Liver (tissue), 9 donors: ENCODE measurements around the gene TRIOBP. TPM values are rescaled to one million over a fixed set of nuclear protein-coding genes. Genes with fewer than 3 reads are reported as not detected.
"Not testable (repeated sequence)": the region's sequence is repeated elsewhere in the genome, so short reads cannot be mapped to it uniquely, and the experiment has no call there.

Experiments used
- DNase-seq: peaks from one replicate; pipeline ENCODE4 v3.0.0-alpha.2; 2017; ENCODE audit warnings: low spot score
- H3K27ac ChIP-seq, 2 donors: one replicate each; pipeline ENCODE4 v1.7.0; 2013; ENCODE audit warnings: inconsistent platforms in 2 of 2, low read length in 2 of 2, control low read depth in 1 of 2, low read depth in 1 of 2, mild to moderate bottlenecking in 1 of 2
- H3K27me3 ChIP-seq, 4 donors: one replicate each; pipeline versions ENCODE4 v1.6.1 to v1.7.0; 2013; ENCODE audit warnings: low read length in 3 of 4, inconsistent platforms in 1 of 4, mild to moderate bottlenecking in 1 of 4, moderate library complexity in 1 of 4; ENCODE audit not compliant: control insufficient read depth in 4 of 4, insufficient read depth in 4 of 4
- H3K36me3 ChIP-seq, 4 donors: one replicate each; pipeline versions ENCODE4 v1.6.1 to v1.7.0; 2013; ENCODE audit warnings: low read length in 3 of 4, mild to moderate bottlenecking in 3 of 4, low read depth in 1 of 4, moderate library complexity in 1 of 4; ENCODE audit not compliant: control insufficient read depth in 4 of 4, insufficient read depth in 3 of 4
- H3K4me1 ChIP-seq, 4 donors: one replicate each; pipeline versions ENCODE4 v1.6.1 to v1.7.0; 2013; ENCODE audit warnings: low read length in 3 of 4, mild to moderate bottlenecking in 3 of 4, moderate library complexity in 1 of 4; ENCODE audit not compliant: control insufficient read depth in 4 of 4, insufficient read depth in 4 of 4
- H3K4me3 ChIP-seq, 3 donors: one replicate each; pipeline versions ENCODE4 v1.6.1 to v1.7.0; 2013; ENCODE audit warnings: low read length in 3 of 3, control low read depth in 1 of 3, low read depth in 1 of 3, mild to moderate bottlenecking in 1 of 3
- H3K9ac ChIP-seq, 2 donors: one replicate each; pipeline ENCODE4 v1.7.0; 2013; ENCODE audit warnings: low read length in 2 of 2, mild to moderate bottlenecking in 2 of 2, moderate library complexity in 2 of 2, control low read depth in 1 of 2, low read depth in 1 of 2
- H3K9me3 ChIP-seq, 4 donors: one replicate each; pipeline versions ENCODE4 v1.6.1 to v1.7.0; 2013; ENCODE audit warnings: low read length in 3 of 4; ENCODE audit not compliant: control insufficient read depth in 4 of 4
- EGR1 ChIP-seq, 2 donors: IDR thresholded peaks; 2 replicates each; pipeline ENCODE4 v1.6.1; 2016 to 2018; ENCODE audit warnings: antibody characterized with exemption in 2 of 2, low read depth in 2 of 2
- FOXA1 ChIP-seq: IDR thresholded peaks from 2 replicates; pipeline ENCODE4 v1.6.1; 2016; ENCODE audit warnings: antibody characterized with exemption
- GABPA ChIP-seq, 2 donors: IDR thresholded peaks in 1 of 2; conservative IDR thresholded peaks in 1 of 2; 2 replicates each; pipeline ENCODE4 v1.6.1; 2016; ENCODE audit warnings: antibody characterized with exemption in 2 of 2, mild to moderate bottlenecking in 1 of 2, moderate library complexity in 1 of 2
- HNF4A ChIP-seq, 2 donors: conservative IDR thresholded peaks; 2 replicates each; pipeline ENCODE4 v1.6.1; 2016; ENCODE audit warnings: antibody characterized with exemption in 2 of 2, mild to moderate bottlenecking in 2 of 2
- HNF4G ChIP-seq: IDR thresholded peaks from 2 replicates; pipeline ENCODE4 v1.6.1; 2016; ENCODE audit warnings: antibody characterized with exemption
- RAD21 ChIP-seq, 2 donors: IDR thresholded peaks; 2 replicates each; pipeline ENCODE4 v1.6.1; 2016; ENCODE audit warnings: antibody characterized with exemption in 2 of 2, mild to moderate bottlenecking in 2 of 2
- RXRA ChIP-seq, 2 donors: IDR thresholded peaks; 2 replicates each; pipeline ENCODE4 v1.6.1; 2017 to 2018; ENCODE audit warnings: antibody characterized with exemption in 2 of 2, mild to moderate bottlenecking in 1 of 2
- TAF1 ChIP-seq: conservative IDR thresholded peaks from 2 replicates; pipeline ENCODE4 v1.6.1; 2016; ENCODE audit warnings: antibody characterized with exemption, mild to moderate bottlenecking
- WGBS: extraction: QIAGEN DNeasy Blood & Tissue Kit; methylation state at CpG from one replicate; pipeline ENCODE4 v1.1.7; 2013; 5-methylcytosine and 5-hydroxymethylcytosine counted together
- polyA plus RNA-seq, 2 donors: library from polyadenylated mRNA; stranded (reverse) in 1 of 2; unstranded in 1 of 2; fragments of 200-250 nt in 1 of 2; fragments of >200 nt in 1 of 2; fragmentation: Nextera tagmentation in 1 of 2; extraction: Ambion mirVana in 1 of 2; gene quantifications; one replicate each; pipeline versions ENCODE4 v1.2.1 to v1.2.3, GENCODE V29; 2013 to 2015
- total RNA-seq, 2 donors: library from RNA; depleted of rRNA; stranded (reverse); fragments of >200 nt; gene quantifications; one replicate each; pipeline ENCODE4 v1.2.3, GENCODE V29; 2014
- TF ChIP-seq, protein P1 (sequence below): fragments of 150-350 bp; IDR thresholded peaks from 2 replicates; pipeline ENCODE4 v1.5.1; 2017; ENCODE audit warnings: improper control_type of control experiment, low read depth, low read length; ENCODE audit not compliant: missing input control
- TF ChIP-seq, protein P2 (sequence below): IDR thresholded peaks from 2 replicates; pipeline ENCODE4 v1.6.1; 2016; ENCODE audit warnings: antibody characterized with exemption, mild to moderate bottlenecking
- donor health status: healthy.
- donor health status: healthy.
- donor health status: healthy.
- donor health status: healthy.
- donor health status: healthy.

Gene TRIOBP
- total and polyA plus RNA-seq, 4 donors = 4.8 to 41.1 (median 21.6) TPM

DNA sequence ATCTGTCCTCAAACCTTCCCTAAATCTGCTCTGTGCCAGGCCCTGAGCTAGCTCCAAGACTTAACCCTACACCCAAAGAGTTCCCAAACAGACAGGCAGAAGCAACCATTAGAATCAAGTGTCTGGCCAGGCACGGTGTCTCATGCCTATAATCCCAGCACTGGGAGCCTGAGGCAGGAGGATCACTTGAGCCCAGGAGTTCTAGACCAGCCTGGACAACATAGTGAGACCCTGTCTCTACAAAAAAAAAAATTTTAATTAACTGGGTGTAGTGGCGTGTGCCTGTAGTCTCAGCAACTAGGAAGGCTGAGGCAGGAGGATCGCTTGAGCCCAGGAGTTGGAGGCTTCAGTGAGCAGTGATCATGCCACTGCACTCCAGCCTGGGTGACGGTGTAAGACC lies 40.3 kb upstream of the TRIOBP start:
- not testable (repeated sequence) for H3K9ac ChIP-seq, DNase-seq, H3K4me3 ChIP-seq, H3K9me3 ChIP-seq, H3K27ac ChIP-seq, H3K36me3 ChIP-seq, H3K27me3 ChIP-seq
- peaks cover 3 to 36% (median 30%) of the 10 kb centered on the region in 4 donors for H3K4me1 ChIP-seq
- WGBS = 95% methylated on average over 4 of the region's 4 CpGs

DNA sequence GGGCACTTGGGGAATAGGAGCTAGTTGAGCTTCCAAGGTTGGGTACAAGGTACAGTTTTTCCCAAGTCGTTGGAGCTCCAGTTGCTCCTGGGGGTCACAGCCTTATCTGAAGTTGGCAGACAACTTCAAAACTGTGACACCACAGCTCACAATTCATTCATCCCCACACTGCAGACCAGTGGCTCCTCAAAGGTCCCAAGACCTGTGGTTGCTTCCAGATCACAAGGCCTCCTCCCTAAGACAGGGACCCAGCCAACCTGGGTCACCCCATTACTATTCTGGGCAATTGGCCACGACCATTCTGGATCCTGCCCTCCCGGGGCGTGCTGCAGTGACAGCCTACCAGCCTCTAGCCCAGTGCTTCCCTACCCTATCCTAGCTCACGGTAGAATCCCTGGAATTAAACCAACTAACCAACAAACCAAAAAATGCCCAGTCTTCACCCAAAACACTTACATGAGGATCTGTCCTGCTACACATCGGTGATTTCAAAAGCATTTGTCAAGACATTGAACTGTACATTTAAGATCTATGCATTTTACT lies 39.2 kb upstream of the TRIOBP start:
- no peak for DNase-seq
- peak overlapping the region; percentile 49 to 54 (median 53) for H3K4me3 ChIP-seq
- H3K9me3 ChIP-seq = no peaks in the 10 kb centered on the region
- peak overlapping the region; percentile 65 to 73 for H3K27ac ChIP-seq
- peaks cover 8 to 44% (median 38%) of the 10 kb centered on the region in 4 donors for H3K4me1 ChIP-seq
- H3K9ac ChIP-seq = peak overlapping the region in 1 of 2 donors; percentile 49
- no peaks in the 10 kb centered on the region for H3K27me3 ChIP-seq
- no peak for TF ChIP-seq EGR1 (IDR thresholded peaks at IDR 0.05; ENCODE audit: low read depth in 2 of 2)
- no peak for TF ChIP-seq RAD21 (IDR thresholded peaks at IDR 0.05)
- TF ChIP-seq FOXA1 = no peak
- no peak for TF ChIP-seq TAF1
- TF ChIP-seq, protein P1, sequence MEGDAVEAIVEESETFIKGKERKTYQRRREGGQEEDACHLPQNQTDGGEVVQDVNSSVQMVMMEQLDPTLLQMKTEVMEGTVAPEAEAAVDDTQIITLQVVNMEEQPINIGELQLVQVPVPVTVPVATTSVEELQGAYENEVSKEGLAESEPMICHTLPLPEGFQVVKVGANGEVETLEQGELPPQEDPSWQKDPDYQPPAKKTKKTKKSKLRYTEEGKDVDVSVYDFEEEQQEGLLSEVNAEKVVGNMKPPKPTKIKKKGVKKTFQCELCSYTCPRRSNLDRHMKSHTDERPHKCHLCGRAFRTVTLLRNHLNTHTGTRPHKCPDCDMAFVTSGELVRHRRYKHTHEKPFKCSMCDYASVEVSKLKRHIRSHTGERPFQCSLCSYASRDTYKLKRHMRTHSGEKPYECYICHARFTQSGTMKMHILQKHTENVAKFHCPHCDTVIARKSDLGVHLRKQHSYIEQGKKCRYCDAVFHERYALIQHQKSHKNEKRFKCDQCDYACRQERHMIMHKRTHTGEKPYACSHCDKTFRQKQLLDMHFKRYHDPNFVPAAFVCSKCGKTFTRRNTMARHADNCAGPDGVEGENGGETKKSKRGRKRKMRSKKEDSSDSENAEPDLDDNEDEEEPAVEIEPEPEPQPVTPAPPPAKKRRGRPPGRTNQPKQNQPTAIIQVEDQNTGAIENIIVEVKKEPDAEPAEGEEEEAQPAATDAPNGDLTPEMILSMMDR = no peak
- TF ChIP-seq, protein P2, sequence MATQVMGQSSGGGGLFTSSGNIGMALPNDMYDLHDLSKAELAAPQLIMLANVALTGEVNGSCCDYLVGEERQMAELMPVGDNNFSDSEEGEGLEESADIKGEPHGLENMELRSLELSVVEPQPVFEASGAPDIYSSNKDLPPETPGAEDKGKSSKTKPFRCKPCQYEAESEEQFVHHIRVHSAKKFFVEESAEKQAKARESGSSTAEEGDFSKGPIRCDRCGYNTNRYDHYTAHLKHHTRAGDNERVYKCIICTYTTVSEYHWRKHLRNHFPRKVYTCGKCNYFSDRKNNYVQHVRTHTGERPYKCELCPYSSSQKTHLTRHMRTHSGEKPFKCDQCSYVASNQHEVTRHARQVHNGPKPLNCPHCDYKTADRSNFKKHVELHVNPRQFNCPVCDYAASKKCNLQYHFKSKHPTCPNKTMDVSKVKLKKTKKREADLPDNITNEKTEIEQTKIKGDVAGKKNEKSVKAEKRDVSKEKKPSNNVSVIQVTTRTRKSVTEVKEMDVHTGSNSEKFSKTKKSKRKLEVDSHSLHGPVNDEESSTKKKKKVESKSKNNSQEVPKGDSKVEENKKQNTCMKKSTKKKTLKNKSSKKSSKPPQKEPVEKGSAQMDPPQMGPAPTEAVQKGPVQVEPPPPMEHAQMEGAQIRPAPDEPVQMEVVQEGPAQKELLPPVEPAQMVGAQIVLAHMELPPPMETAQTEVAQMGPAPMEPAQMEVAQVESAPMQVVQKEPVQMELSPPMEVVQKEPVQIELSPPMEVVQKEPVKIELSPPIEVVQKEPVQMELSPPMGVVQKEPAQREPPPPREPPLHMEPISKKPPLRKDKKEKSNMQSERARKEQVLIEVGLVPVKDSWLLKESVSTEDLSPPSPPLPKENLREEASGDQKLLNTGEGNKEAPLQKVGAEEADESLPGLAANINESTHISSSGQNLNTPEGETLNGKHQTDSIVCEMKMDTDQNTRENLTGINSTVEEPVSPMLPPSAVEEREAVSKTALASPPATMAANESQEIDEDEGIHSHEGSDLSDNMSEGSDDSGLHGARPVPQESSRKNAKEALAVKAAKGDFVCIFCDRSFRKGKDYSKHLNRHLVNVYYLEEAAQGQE = no peak
- no peak for TF ChIP-seq RXRA (IDR thresholded peaks at IDR 0.05)
- no peak for TF ChIP-seq HNF4A (conservative IDR thresholded peaks at IDR 0.05)
- no peak for TF ChIP-seq GABPA (IDR thresholded peaks at IDR 0.05 in 1 of 2, conservative IDR thresholded peaks at IDR 0.05 in 1 of 2)
- no peak for TF ChIP-seq HNF4G
- H3K36me3 ChIP-seq = no peaks in the 10 kb centered on the region
- WGBS = 4% methylated on average over 6 of the region's 6 CpGs
